Smooth muscle cell (in vitro differentiated cells): ENCODE measurements around the gene PAF1. TPM values are rescaled to one million over a fixed set of nuclear protein-coding genes. Genes with fewer than 3 reads are reported as not detected.
A peak's percentile ranks its signal among the peaks of the same experiment; 100 is the strongest.

Source experiments
- DNase-seq: peaks from one replicate; lab custom pipeline; 2025; ENCODE audit not compliant: unreplicated experiment; lab: John Stamatoyannopoulos, UW
- H2AFZ ChIP-seq: fragments of 200-600 bp; sonication (generic); 2 replicates; pipeline ENCODE4 v1.6.0; 2016; ENCODE audit warnings: antibody characterized with exemption, low read depth, mild to moderate bottlenecking
- H3F3A ChIP-seq: fragments of 200-600 bp; sonication (generic); 2 replicates; pipeline ENCODE4 v1.6.0; 2017; ENCODE audit warnings: antibody characterized with exemption, low read depth
- H3K27ac ChIP-seq: fragments of 200-600 bp; sonication (generic); 2 replicates; pipeline ENCODE4 v1.5.1; 2016; ENCODE audit warnings: low read depth, mild to moderate bottlenecking
- H3K27me3 ChIP-seq: fragments of 200-600 bp; sonication (generic); 2 replicates; pipeline ENCODE4 v1.6.1; 2016; ENCODE audit warnings: low read depth, mild to moderate bottlenecking
- H3K36me3 ChIP-seq: fragments of 200-600 bp; sonication (generic); 2 replicates; pipeline ENCODE4 v1.5.1; 2016; ENCODE audit warnings: low read depth
- H3K4me1 ChIP-seq: fragments of 200-600 bp; sonication (generic); 2 replicates; pipeline ENCODE4 v1.5.1; 2016; ENCODE audit warnings: low read depth
- H3K4me2 ChIP-seq: fragments of 200-600 bp; sonication (generic); 2 replicates; pipeline ENCODE4 v1.6.0; 2016; ENCODE audit warnings: mild to moderate bottlenecking
- H3K4me3 ChIP-seq: fragments of 200-600 bp; sonication (generic); 2 replicates; pipeline ENCODE4 v1.5.1; 2016; ENCODE audit warnings: mild to moderate bottlenecking
- H3K79me2 ChIP-seq: fragments of 200-600 bp; sonication (generic); 2 replicates; pipeline ENCODE4 v1.6.0; 2016; ENCODE audit warnings: low read depth, mild to moderate bottlenecking
- H3K9ac ChIP-seq: fragments of 200-600 bp; sonication (generic); 2 replicates; pipeline ENCODE4 v1.6.0; 2016; ENCODE audit warnings: low read depth
- H3K9me3 ChIP-seq: fragments of 200-600 bp; sonication (generic); replicated peaks from 2 replicates; pipeline ENCODE4 v1.5.1; 2016; ENCODE audit warnings: low read depth
- H4K20me1 ChIP-seq: fragments of 200-600 bp; sonication (generic); 2 replicates; pipeline ENCODE4 v1.6.0; 2016; ENCODE audit warnings: low read depth
- CTCF ChIP-seq: fragments of 200-600 bp; sonication (generic); IDR thresholded peaks from 2 replicates; pipeline ENCODE4 v1.5.1; 2017; ENCODE audit warnings: borderline replicate concordance, mild to moderate bottlenecking, antibody characterized with exemption; ENCODE audit not compliant: insufficient read depth, poor library complexity, severe bottlenecking
- WGBS: methylation state at CpG from one replicate; pipeline ENCODE4 v1.1.7; 2016; ENCODE audit warnings: low lambda C conversion rate; 5-methylcytosine and 5-hydroxymethylcytosine counted together
- polyA plus RNA-seq: library from polyadenylated mRNA; unstranded; fragments of >200 nt; fragmentation: Nextera tagmentation; extraction: Ambion mirVana; gene quantifications from 2 replicates; pipeline ENCODE4 v1.2.1, GENCODE V29; 2016
- total RNA-seq: library from RNA; depleted of rRNA; stranded (reverse); fragments of >200 nt; gene quantifications from 2 replicates; pipeline ENCODE4 v1.2.3, GENCODE V29; 2014

Gene PAF1
- total and polyA plus RNA-seq, 2 experiments from 2014 or later = 27.8 to 42.7 TPM

GRCh38 chr19:39427707-39428106 lies 36.8 kb upstream of the PAF1 start:
- Histone ChIP-seq H2AFZ (no peak overlapping the region), H3K9me3 (no peaks in the 10 kb centered on the region), H3K79me2 (peaks cover 3% of the 10 kb centered on the region), H3K27me3 (no peaks in the 10 kb centered on the region), H4K20me1 (no peaks in the 10 kb centered on the region), H3K27ac (peak overlapping the region; percentile 85), H3F3A (peaks cover 43% of the 10 kb centered on the region), H3K4me3 (no peak overlapping the region), H3K4me1 (peaks cover 12% of the 10 kb centered on the region), H3K36me3 (no peaks in the 10 kb centered on the region), H3K4me2 (peak overlapping the region; percentile 73), H3K9ac (no peak overlapping the region)
- no peak for TF ChIP-seq CTCF
- 95% methylated on average over 11 of the region's 11 CpGs for WGBS
- DNase-seq = no peak

GRCh38 chr19:39426170-39426569 lies 35.3 kb upstream of the PAF1 start:
- Histone ChIP-seq H3F3A (peaks cover 40% of the 10 kb centered on the region), H3K27ac (peak overlapping the region; percentile 24), H3K36me3 (no peaks in the 10 kb centered on the region), H3K79me2 (no peaks in the 10 kb centered on the region), H3K4me3 (no peak overlapping the region), H3K27me3 (no peaks in the 10 kb centered on the region), H3K4me1 (peaks cover 12% of the 10 kb centered on the region), H2AFZ (no peak overlapping the region), H3K4me2 (no peak overlapping the region), H4K20me1 (no peaks in the 10 kb centered on the region), H3K9ac (no peak overlapping the region), H3K9me3 (no peaks in the 10 kb centered on the region)
- DNase-seq = no peak
- WGBS = 78% methylated on average over 5 of the region's 5 CpGs
- TF ChIP-seq CTCF = no peak

- no peak for DNase-seq
- no peaks in the 10 kb centered on the region for H3K9me3 ChIP-seq
- H3F3A ChIP-seq = peaks cover 40% of the 10 kb centered on the region
- no peaks in the 10 kb centered on the region for H3K36me3 ChIP-seq
- no peak overlapping the region for H3K4me3 ChIP-seq
- H4K20me1 ChIP-seq = no peaks in the 10 kb centered on the region
- H2AFZ ChIP-seq = no peak overlapping the region
- H3K27me3 ChIP-seq = no peaks in the 10 kb centered on the region
- H3K9ac ChIP-seq = no peak overlapping the region
- no peaks in the 10 kb centered on the region for H3K79me2 ChIP-seq
- H3K27ac ChIP-seq = peak overlapping the region; percentile 24
- 96% methylated on average over 7 of the region's 7 CpGs for WGBS
- H3K4me1 ChIP-seq = peaks cover 12% of the 10 kb centered on the region
- TF ChIP-seq CTCF = no peak
- no peak overlapping the region for H3K4me2 ChIP-seq
These were observed 34.8 kb upstream of the PAF1 start for GRCh38 chr19:39425744-39426143.

- Histone ChIP-seq H4K20me1 (no peaks in the 10 kb centered on the region), H3K4me2 (no peak overlapping the region), H3K79me2 (no peaks in the 10 kb centered on the region), H3K4me3 (no peak overlapping the region), H3K4me1 (peaks cover 12% of the 10 kb centered on the region), H2AFZ (no peak overlapping the region), H3K36me3 (no peaks in the 10 kb centered on the region), H3K27me3 (no peaks in the 10 kb centered on the region), H3K9ac (no peak overlapping the region), H3K27ac (no peak overlapping the region), H3F3A (peaks cover 40% of the 10 kb centered on the region), H3K9me3 (no peaks in the 10 kb centered on the region)
- no peak for DNase-seq
- WGBS = 74% methylated on average over 3 of the region's 16 CpGs
- TF ChIP-seq CTCF = no peak
These were observed 34.0 kb upstream of the PAF1 start for GRCh38 chr19:39424934-39425333.
